ENCODE results near the gene ZNF213.

The ZNF213 gene

DNA sequence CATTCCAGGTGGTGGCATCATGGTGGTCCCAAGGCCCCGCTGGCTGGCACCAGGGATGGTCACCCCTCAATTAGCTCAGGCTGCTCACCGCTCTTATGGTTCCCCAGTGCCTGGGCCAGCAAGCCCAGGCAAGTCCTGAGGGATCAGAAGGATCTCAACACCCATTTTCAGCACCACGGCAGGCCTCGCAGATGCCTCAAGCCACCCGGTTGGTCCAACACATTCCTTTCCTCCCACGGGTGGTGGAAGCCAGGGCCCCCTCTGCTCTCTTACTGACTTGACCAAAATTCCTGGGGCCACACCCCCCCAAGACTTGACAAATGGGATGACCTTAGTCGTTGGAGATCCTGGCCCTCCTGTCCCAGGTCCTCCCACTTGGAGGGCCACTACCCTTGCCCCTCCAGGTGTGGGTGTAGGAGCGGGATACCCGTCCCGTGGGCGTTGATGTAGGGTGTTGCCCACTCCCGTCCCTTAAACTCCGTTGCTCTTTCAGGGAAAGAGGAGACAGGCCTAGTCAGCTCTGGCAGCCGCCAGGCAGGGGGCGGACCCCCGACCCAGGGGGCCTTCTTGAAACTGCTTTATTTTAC is 16.5 kb upstream of the ZNF213 start:
- Histone ChIP-seq H3K27ac (no peak overlapping the region), H3K4me3 (no peak overlapping the region), H4K20me1 (no peaks in the 10 kb centered on the region), H3K4me2 (no peak overlapping the region), H3K36me3 (no peaks in the 10 kb centered on the region), H3K4me1 (peaks cover 20% of the 10 kb centered on the region), H3K9me3 (no peaks in the 10 kb centered on the region), H3K27me3 (peaks cover 25% of the 10 kb centered on the region), H3K9ac (no peak overlapping the region)
- TF ChIP-seq Cebpa-rat (IDR thresholded peaks at IDR 0.05) = no peak

DNA sequence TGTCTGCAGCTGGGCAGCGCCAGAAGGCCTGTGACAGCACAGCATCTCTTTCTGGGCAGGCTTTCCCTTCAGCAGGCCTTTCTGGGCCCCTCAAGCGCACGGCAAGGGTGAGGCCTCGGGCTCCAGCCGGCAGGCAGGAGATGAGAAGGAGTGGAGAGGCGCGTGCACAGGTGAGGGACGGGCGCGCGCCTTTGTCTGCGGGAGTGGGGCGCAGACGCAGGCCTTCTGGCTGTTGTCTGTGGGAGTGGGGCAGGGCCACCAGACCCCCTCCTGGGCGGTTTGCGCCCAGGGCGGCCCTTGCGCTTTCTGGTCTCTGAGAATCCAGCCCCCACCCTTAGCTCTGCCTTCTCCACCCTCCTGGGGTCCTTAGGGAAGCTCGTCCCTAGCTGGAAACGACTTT is 16.0 kb upstream of the ZNF213 start:
- Histone ChIP-seq H3K9ac (no peak overlapping the region), H3K4me1 (peaks cover 25% of the 10 kb centered on the region), H3K27ac (no peak overlapping the region), H4K20me1 (no peaks in the 10 kb centered on the region), H3K36me3 (no peaks in the 10 kb centered on the region), H3K4me2 (no peak overlapping the region), H3K9me3 (no peaks in the 10 kb centered on the region), H3K27me3 (peaks cover 19% of the 10 kb centered on the region), H3K4me3 (no peak overlapping the region)
- no peak for TF ChIP-seq Cebpa-rat (IDR thresholded peaks at IDR 0.05)

DNA sequence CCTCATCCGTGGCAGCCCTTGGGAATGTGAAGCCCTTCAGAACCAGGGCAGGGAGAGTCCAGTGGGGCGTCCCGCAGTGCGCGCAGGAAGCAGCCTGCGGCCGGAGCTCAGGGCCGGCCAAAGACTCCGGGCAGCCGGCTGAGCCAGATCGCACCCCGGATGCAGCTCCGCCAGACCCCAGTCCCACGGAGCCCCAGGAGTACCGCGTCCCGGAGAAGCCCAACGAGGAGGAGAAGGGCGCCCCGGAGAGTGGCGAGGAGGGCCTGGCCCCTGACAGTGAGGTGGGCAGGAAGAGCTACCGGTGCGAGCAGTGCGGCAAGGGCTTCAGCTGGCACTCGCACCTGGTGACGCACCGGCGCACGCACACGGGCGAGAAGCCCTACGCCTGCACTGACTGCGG is 15.5 kb upstream of the ZNF213 start:
- Histone ChIP-seq H3K4me1 (peaks cover 26% of the 10 kb centered on the region), H3K4me2 (no peak overlapping the region), H3K9ac (no peak overlapping the region), H3K9me3 (no peaks in the 10 kb centered on the region), H3K36me3 (no peaks in the 10 kb centered on the region), H3K4me3 (no peak overlapping the region), H4K20me1 (no peaks in the 10 kb centered on the region), H3K27ac (no peak overlapping the region), H3K27me3 (peaks cover 15% of the 10 kb centered on the region)
- TF ChIP-seq Cebpa-rat (IDR thresholded peaks at IDR 0.05) = no peak

DNA sequence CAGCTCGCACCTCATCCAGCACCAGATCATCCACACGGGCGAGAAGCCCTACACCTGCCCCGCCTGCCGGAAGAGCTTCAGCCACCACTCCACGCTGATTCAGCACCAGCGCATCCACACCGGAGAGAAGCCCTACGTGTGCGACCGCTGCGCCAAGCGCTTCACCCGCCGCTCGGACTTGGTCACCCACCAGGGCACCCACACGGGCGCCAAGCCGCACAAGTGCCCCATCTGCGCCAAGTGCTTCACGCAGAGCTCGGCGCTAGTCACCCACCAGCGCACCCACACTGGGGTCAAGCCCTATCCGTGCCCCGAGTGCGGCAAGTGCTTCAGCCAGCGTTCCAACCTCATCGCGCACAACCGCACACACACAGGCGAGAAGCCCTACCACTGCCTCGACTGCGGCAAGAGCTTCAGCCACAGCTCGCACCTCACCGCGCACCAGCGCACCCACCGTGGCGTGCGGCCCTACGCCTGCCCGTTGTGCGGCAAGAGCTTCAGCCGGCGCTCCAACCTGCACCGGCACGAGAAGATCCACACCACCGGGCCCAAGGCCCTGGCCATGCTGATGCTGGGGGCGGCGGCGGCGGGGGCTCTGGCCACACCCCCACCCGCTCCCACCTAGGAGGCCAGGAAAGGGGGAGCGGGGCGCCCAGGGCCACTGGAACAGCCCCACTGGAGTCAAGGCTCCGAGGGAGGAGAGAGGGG is 15.0 kb upstream of the ZNF213 start:
- peaks cover 9% of the 10 kb centered on the region; the same call in 1 of the 2 replicates for H3K27me3 ChIP-seq
- no peak for TF ChIP-seq Cebpa-rat (IDR thresholded peaks at IDR 0.05)
- H3K36me3 ChIP-seq = no peaks in the 10 kb centered on the region

DNA sequence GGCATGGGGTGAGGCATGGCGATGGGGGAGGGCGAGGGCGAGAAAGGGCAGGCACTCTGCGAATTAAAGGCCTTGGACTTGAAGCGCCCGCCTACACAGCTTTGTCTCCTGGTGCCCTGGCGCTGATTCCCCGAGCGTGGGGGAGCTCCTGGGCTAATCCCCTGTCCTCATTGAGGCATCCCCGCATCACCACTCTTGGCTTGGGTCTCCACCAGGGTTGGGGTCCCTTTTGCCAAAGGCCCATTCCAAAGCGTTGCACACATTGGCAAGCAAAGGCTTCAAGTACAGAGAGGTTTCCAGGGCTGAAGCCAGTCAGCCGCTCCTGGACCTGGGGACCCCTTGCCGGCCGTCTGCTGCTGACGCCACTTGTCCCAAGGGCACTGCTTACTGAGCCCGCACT is 14.4 kb upstream of the ZNF213 start:
- Histone ChIP-seq H3K9me3 (no peaks in the 10 kb centered on the region), H3K4me2 (no peak overlapping the region), H3K27ac (no peak overlapping the region), H3K36me3 (no peaks in the 10 kb centered on the region), H4K20me1 (no peaks in the 10 kb centered on the region), H3K9ac (no peak overlapping the region), H3K27me3 (peaks cover 4% of the 10 kb centered on the region; the same call in 1 of the 2 replicates), H3K4me1 (peaks cover 33% of the 10 kb centered on the region), H3K4me3 (no peak overlapping the region)
- no peak for TF ChIP-seq Cebpa-rat (IDR thresholded peaks at IDR 0.05)

More for the DNA sequence above, 15.0 kb upstream of the ZNF213 start:
- Histone ChIP-seq H4K20me1 (no peaks in the 10 kb centered on the region), H3K4me3 (no peak overlapping the region), H3K4me1 (peaks cover 27% of the 10 kb centered on the region), H3K27ac (no peak overlapping the region), H3K4me2 (no peak overlapping the region), H3K9me3 (no peaks in the 10 kb centered on the region), H3K9ac (no peak overlapping the region)

DNA sequence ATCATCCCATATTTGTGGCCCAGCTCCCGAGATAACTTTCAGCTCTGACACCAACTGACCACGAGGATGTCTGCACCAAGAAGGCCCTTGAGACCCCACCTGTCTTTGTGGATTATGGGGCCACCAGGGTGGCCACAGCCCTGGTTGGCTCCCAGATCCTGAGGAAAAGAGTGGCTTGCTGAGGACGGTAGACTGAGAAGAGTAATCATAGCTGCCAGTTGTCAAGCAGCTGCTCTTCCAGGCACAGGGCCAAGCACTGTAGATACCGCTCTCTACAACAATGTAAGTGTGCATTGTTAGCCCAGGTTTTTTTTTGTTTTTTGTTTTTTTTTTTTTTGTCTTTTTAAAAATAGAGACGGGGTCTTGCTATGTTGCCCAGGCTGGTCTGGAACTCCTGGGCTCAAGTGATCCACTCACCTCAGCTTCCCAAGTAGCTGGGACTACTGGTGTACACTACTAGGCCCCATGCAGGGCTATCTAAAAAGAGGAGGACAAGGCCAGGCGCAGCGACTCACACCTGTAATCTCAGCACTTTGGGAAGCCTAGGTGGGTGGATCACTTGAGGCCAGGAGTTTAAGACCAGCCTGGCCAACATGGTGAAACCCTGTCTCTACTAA is 12.9 kb upstream of the ZNF213 start:
- no peak overlapping the region for H3K4me3 ChIP-seq
- no peak overlapping the region for H3K27ac ChIP-seq
- peaks cover 33% of the 10 kb centered on the region for H3K4me1 ChIP-seq
- H3K36me3 ChIP-seq = no peaks in the 10 kb centered on the region
- H3K9ac ChIP-seq = no peak overlapping the region
- no peak for TF ChIP-seq Cebpa-rat (IDR thresholded peaks at IDR 0.05)
- no peaks in the 10 kb centered on the region for H3K9me3 ChIP-seq
- H4K20me1 ChIP-seq = no peaks in the 10 kb centered on the region
- peak overlapping the region; percentile 95; the same call in 1 of the 2 replicates for H3K4me2 ChIP-seq
- no peaks in the 10 kb centered on the region for H3K27me3 ChIP-seq

DNA sequence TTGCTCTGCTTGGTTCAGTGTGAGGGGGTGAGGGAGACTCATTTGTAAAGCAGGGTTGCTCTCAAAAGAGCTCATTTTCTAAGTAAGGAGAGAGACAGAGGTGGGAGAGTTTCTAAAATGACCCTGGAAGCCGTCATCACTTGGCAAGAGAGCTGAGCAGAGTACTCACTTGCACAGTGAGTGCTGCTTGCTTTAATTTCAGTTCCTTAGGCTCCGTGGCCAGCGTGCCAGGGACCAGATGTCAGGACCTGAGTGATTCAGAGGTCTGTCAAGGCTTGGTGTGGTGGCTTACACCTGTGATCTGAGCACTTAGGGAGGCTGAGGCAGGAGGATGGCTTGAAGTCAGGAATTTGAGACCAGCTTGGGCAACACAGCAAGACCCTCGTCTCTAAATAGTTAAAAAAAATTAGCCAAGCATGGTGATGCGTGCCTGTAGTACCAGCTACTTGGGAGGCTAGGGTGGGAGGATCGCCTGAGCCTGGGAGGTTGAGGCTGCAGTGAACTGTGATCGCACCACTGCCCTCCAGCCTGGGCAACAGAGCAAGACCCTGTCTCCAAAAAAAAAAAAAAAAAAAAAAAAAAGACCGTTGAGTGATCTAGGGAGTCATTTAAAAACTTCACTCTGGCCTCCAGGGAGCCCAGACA is 11.8 kb upstream of the ZNF213 start:
- Histone ChIP-seq H3K4me1 (peaks cover 33% of the 10 kb centered on the region), H3K4me3 (peak overlapping the region; percentile 75), H3K9me3 (no peaks in the 10 kb centered on the region), H3K9ac (peak overlapping the region; percentile 61; the same call in 1 of the 2 replicates), H3K4me2 (peak overlapping the region; percentile 95), H3K27me3 (no peaks in the 10 kb centered on the region), H4K20me1 (no peaks in the 10 kb centered on the region), H3K36me3 (peaks cover 11% of the 10 kb centered on the region), H3K27ac (no peak overlapping the region)
- TF ChIP-seq Cebpa-rat (IDR thresholded peaks at IDR 0.05) = no peak

DNA sequence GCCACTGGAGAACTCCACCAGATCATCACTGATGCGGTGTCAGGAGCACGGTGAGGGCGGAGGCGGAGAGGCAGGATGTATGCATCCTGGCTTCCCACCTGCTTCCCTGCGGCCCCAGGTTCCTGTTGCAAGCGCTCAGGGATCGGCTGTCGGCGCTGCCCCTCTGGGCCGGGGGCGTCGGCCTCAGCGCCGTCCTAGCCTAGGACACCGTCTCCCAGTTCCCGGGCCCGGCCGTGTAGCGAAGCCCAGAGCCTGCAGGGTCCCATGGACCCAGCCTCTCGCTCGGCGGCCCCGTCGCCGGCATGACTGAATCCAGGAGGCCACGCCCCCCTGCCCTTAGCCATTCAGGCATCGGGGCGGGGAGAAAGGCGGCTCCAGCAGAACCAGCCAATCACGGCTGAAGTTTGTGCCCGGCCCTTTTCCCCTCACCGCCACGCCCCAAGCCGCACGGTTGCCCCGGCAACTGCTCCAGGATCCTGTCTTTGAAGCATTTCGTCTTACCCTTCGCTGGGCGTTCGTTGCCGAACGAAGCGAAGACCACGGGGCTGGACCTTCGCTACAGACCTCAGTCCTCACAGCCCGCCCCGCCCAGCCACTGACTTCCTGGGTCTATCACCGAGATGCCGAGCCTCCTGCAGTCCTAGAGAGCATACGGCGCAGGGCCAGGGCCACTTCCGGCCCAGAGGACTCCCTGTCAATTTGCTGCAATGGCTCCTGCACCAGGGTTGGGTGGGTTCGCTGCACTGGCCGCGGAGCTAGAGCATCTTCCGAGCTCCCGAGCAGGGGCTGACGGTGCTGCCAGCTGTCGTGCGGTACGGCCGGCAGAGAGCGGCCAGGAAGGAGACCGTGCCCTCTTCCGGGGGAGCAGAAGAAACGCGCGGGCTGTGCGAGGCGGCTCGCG is 10.6 kb upstream of the ZNF213 start:
- Histone ChIP-seq H3K36me3 (peaks cover 19% of the 10 kb centered on the region), H3K27me3 (no peaks in the 10 kb centered on the region), H3K27ac (peak overlapping the region; percentile 58), H3K4me3 (peak overlapping the region; percentile 75), H3K9me3 (no peaks in the 10 kb centered on the region), H3K4me2 (peak overlapping the region; percentile 95), H3K4me1 (peaks cover 42% of the 10 kb centered on the region), H4K20me1 (no peaks in the 10 kb centered on the region), H3K9ac (peak overlapping the region; percentile 74)
- no peak for TF ChIP-seq Cebpa-rat (IDR thresholded peaks at IDR 0.05)

DNA sequence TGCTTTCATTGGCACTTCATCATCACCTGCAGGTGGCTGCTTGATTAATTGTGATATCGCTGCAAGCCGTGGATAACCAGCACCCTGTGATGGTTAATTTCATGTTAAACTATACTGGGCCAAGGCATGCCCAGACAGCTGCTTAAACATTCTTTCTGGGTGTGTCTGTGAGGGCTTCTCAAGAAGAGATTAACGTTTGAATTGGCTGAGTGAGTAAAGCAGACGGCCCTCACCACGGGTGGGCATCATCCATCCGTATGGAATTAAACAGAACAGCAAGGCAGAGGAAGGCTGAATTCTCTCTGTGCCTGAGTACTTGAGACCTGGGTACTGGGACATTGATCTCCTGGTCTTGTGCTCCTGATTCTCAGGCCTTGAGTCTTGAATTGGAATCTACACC is 7.1 kb upstream of the ZNF213 start:
- H3K9me3 ChIP-seq = no peaks in the 10 kb centered on the region
- H4K20me1 ChIP-seq = peaks cover 14% of the 10 kb centered on the region; the same call in 1 of the 2 replicates
- H3K9ac ChIP-seq = no peak overlapping the region
- H3K4me3 ChIP-seq = no peak overlapping the region
- no peak overlapping the region for H3K27ac ChIP-seq
- peaks cover 43% of the 10 kb centered on the region for H3K36me3 ChIP-seq
- H3K4me1 ChIP-seq = peaks cover 52% of the 10 kb centered on the region
- TF ChIP-seq Cebpa-rat (IDR thresholded peaks at IDR 0.05) = no peak
- no peaks in the 10 kb centered on the region for H3K27me3 ChIP-seq
- H3K4me2 ChIP-seq = no peak overlapping the region

Data from BLaER1 (cell line).